ENCODE results near the gene FAM228B. TPM values are rescaled to one million over a fixed set of nuclear protein-coding genes. Genes with fewer than 3 reads are reported as not detected.
A peak's percentile ranks its signal among the peaks of the same experiment; 100 is the strongest.

The FAM228B gene
- total and polyA plus RNA-seq, 9 of the 15 experiments (the other 6 are each of a cell fraction or from before 2014, with no cell fraction given), result 1.1 to 3.7 (median 2.6) TPM

- TF ChIP-seq ZFX (CRISPR knock-in tag; IDR thresholded peaks at IDR 0.05), result peak; percentile 80
- no peak for TF ChIP-seq STAG1 (CRISPR knock-in tag; IDR thresholded peaks at IDR 0.05; ENCODE audit: borderline replicate concordance)
- no peak for TF ChIP-seq NR2F6 (CRISPR knock-in tag; IDR thresholded peaks at IDR 0.05)
- no peak for TF ChIP-seq LEF1 (IDR thresholded peaks at IDR 0.05)
- TF ChIP-seq FOSL1 (tag; conservative IDR thresholded peaks at IDR 0.05), result no peak
- no peak for TF ChIP-seq MAFG (tag; conservative IDR thresholded peaks at IDR 0.05)
- TF ChIP-seq TBL1XR1 (IDR thresholded peaks at IDR 0.05; ENCODE audit: low read length in 2 of 2), result no peak
- no peak for TF ChIP-seq ZNF217 (CRISPR knock-in tag; IDR thresholded peaks at IDR 0.05)
- TF ChIP-seq NRF1 (conservative IDR thresholded peaks at IDR 0.05 in 1 of 2, IDR thresholded peaks at IDR 0.05 in 1 of 2), result 0 out of 4 replicates have a peak, but pooled peaks of 1 of the 2 experiments have one; percentile 13
- peak; percentile 56 for TF ChIP-seq L3MBTL2 (IDR thresholded peaks at IDR 0.05)
- 0 out of 2 replicates have a peak, but pooled peaks have one; percentile 15 for TF ChIP-seq POLR2AphosphoS2 (IDR thresholded peaks at IDR 0.05; ENCODE audit: low read length)
- no peak for TF ChIP-seq ZNF282 (CRISPR knock-in tag; IDR thresholded peaks at IDR 0.05)
- TF ChIP-seq GABPB2 (CRISPR knock-in tag; conservative IDR thresholded peaks at IDR 0.05), result no peak
- 0 out of 2 replicates have a peak, but pooled peaks have one; percentile 12 for TF ChIP-seq ZNF740 (CRISPR knock-in tag; IDR thresholded peaks at IDR 0.05)
- TF ChIP-seq ZNF740 (tag; IDR thresholded peaks at IDR 0.05), result no peak
- TF ChIP-seq GTF2E2 (tag; IDR thresholded peaks at IDR 0.05), result no peak
- no peak for TF ChIP-seq TAF1 (IDR thresholded peaks at IDR 0.05; ENCODE audit: control insufficient read depth, extremely low read depth, insufficient read depth, low read length, severe bottlenecking)
Measured at GRCh38 chr2:24076849-24077534, 46.3 kb upstream of the FAM228B start (continued).
